SK-N-SH treated with all-trans-retinoic acid at 6 μM for 48 hours (cell line): ENCODE data around the gene NUP133.

ENCODE experiments used
- ESRRG ChIP-seq: fragments of 250-450 bp; sonication (Bioruptor Pico); IDR thresholded peaks from 2 replicates; pipeline ENCODE4 v1.6.1; 2021; ENCODE audit warnings: mild to moderate bottlenecking
- PPARA ChIP-seq: fragments of 250-450 bp; sonication (Bioruptor Pico); IDR thresholded peaks from 2 replicates; pipeline ENCODE4 v1.5.0; 2020; ENCODE audit warnings: mild to moderate bottlenecking, borderline replicate concordance
- ZFP3 ChIP-seq: fragments of 250-450 bp; sonication (Bioruptor Pico); IDR thresholded peaks from 2 replicates; pipeline ENCODE4 v1.5.0; 2020; ENCODE audit warnings: mild to moderate bottlenecking, moderate library complexity

- no peak for TF ChIP-seq PPARA (CRISPR knock-in tag)
- no peak for TF ChIP-seq ESRRG (CRISPR knock-in tag)
- no peak for TF ChIP-seq ZFP3 (CRISPR knock-in tag)
Measured at GRCh38 chr1:229550812-229551567, 42.8 kb upstream of the NUP133 start.
